ENCODE results near the gene JAM2.

DNA sequence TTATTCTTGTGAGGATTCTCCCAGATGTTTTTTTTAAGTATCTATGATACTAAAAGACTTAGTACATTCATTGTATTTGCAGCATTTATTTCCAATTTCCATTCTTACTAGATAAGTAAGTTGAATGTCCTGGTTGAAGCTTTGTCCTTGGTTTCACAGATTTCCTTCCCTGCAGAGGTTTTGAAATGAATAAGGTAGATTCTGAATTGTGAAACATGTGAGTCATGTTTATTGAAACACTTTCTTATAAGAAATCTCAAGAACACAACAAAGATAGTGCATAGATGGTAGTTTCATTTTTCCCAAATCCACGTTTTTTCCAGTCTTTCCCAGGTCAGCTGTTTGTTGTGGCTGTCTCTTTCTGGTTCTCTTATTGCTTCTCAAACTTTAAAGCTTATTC, 120.5 kb downstream of the JAM2 start:
- TF ChIP-seq CTCF (conservative IDR thresholded peaks at IDR 0.05 in 1 of 2, IDR thresholded peaks at IDR 0.05 in 1 of 2; ENCODE audit: extremely low read depth in 1 of 2, insufficient read depth in 1 of 2, low read depth in 1 of 2, low read length in 2 of 2) = no peak
- no peak for TF ChIP-seq EZH2 (IDR thresholded peaks at IDR 0.05; ENCODE audit: borderline replicate concordance, low read length)

Measured in mammary epithelial cell (primary cell).